Ishikawa (cell line): ENCODE measurements around the gene TIAM1.

Experiments used
- CEBPB ChIP-seq: IDR thresholded peaks from 2 replicates; pipeline ENCODE4 v1.6.1; 2012
- CREB1 ChIP-seq: IDR thresholded peaks from 2 replicates; pipeline ENCODE4 v1.6.1; 2012; ENCODE audit warnings: low read depth
- EGR1 ChIP-seq: IDR thresholded peaks from 2 replicates; pipeline ENCODE4 v1.6.1; 2012
- EP300 ChIP-seq: IDR thresholded peaks from 2 replicates; pipeline ENCODE4 v1.6.1; 2012; ENCODE audit warnings: borderline replicate concordance
- FOXM1 ChIP-seq: IDR thresholded peaks from 2 replicates; pipeline ENCODE4 v1.6.1; 2012; ENCODE audit warnings: low read depth, borderline replicate concordance
- NFIC ChIP-seq: IDR thresholded peaks from 2 replicates; pipeline ENCODE4 v1.6.1; 2012
- RAD21 ChIP-seq: IDR thresholded peaks from 2 replicates; pipeline ENCODE4 v1.6.1; 2012; ENCODE audit warnings: low read depth
- TAF1 ChIP-seq: IDR thresholded peaks from 2 replicates; pipeline ENCODE4 v1.6.1; 2012; ENCODE audit warnings: low read depth, mild to moderate bottlenecking
- TCF12 ChIP-seq: IDR thresholded peaks from 2 replicates; pipeline ENCODE4 v1.6.1; 2012; ENCODE audit warnings: low read depth
- TEAD4 ChIP-seq: IDR thresholded peaks from 2 replicates; pipeline ENCODE4 v1.6.1; 2012
- YY1 ChIP-seq: IDR thresholded peaks from 2 replicates; pipeline ENCODE4 v1.6.1; 2012; ENCODE audit warnings: low read depth
- ZBTB7A ChIP-seq: IDR thresholded peaks from 2 replicates; pipeline ENCODE4 v1.6.1; 2012; ENCODE audit warnings: low read depth
- TF ChIP-seq, protein P1 (sequence below): IDR thresholded peaks from 2 replicates; pipeline ENCODE4 v1.6.1; 2012
- TF ChIP-seq, protein P2 (sequence below): IDR thresholded peaks from 2 replicates; pipeline ENCODE4 v1.6.1; 2012; ENCODE audit warnings: low read depth, mild to moderate bottlenecking
- TF ChIP-seq, protein P3 (sequence below): IDR thresholded peaks from 2 replicates; pipeline ENCODE4 v1.6.1; 2012

Gene TIAM1

DNA sequence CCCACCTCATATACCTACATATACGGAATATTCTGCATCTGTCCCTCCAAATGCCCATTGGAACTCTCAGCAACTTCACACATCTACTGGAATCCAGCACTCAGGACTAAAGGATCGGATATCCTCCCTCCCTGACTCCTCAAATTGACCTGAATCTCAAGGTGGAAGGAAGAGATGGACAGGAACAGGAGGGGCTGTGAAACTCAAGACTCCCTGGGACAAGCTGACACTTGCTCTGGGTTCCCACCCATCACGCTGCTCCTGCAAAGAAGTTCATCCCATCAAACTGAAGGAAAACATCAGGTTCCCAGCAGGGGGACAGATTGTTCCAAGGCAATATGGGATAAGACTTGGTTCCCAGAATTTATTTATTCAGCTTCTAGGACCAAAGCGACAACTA is 30.3 kb upstream of the TIAM1 start:
- TF ChIP-seq TCF12: no peak
- no peak for TF ChIP-seq NFIC
- no peak for TF ChIP-seq CREB1
- TF ChIP-seq TEAD4: no peak
- no peak for TF ChIP-seq EP300
- no peak for TF ChIP-seq CEBPB
- TF ChIP-seq, protein P1, sequence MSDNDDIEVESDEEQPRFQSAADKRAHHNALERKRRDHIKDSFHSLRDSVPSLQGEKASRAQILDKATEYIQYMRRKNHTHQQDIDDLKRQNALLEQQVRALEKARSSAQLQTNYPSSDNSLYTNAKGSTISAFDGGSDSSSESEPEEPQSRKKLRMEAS: no peak
- TF ChIP-seq EGR1: no peak
- TF ChIP-seq, protein P2, sequence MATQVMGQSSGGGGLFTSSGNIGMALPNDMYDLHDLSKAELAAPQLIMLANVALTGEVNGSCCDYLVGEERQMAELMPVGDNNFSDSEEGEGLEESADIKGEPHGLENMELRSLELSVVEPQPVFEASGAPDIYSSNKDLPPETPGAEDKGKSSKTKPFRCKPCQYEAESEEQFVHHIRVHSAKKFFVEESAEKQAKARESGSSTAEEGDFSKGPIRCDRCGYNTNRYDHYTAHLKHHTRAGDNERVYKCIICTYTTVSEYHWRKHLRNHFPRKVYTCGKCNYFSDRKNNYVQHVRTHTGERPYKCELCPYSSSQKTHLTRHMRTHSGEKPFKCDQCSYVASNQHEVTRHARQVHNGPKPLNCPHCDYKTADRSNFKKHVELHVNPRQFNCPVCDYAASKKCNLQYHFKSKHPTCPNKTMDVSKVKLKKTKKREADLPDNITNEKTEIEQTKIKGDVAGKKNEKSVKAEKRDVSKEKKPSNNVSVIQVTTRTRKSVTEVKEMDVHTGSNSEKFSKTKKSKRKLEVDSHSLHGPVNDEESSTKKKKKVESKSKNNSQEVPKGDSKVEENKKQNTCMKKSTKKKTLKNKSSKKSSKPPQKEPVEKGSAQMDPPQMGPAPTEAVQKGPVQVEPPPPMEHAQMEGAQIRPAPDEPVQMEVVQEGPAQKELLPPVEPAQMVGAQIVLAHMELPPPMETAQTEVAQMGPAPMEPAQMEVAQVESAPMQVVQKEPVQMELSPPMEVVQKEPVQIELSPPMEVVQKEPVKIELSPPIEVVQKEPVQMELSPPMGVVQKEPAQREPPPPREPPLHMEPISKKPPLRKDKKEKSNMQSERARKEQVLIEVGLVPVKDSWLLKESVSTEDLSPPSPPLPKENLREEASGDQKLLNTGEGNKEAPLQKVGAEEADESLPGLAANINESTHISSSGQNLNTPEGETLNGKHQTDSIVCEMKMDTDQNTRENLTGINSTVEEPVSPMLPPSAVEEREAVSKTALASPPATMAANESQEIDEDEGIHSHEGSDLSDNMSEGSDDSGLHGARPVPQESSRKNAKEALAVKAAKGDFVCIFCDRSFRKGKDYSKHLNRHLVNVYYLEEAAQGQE: no peak
- TF ChIP-seq, protein P3, sequence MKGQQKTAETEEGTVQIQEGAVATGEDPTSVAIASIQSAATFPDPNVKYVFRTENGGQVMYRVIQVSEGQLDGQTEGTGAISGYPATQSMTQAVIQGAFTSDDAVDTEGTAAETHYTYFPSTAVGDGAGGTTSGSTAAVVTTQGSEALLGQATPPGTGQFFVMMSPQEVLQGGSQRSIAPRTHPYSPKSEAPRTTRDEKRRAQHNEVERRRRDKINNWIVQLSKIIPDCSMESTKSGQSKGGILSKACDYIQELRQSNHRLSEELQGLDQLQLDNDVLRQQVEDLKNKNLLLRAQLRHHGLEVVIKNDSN: no peak
- TF ChIP-seq RAD21: no peak
- TF ChIP-seq ZBTB7A: no peak
- no peak for TF ChIP-seq TAF1
- no peak for TF ChIP-seq YY1
- no peak for TF ChIP-seq FOXM1

DNA sequence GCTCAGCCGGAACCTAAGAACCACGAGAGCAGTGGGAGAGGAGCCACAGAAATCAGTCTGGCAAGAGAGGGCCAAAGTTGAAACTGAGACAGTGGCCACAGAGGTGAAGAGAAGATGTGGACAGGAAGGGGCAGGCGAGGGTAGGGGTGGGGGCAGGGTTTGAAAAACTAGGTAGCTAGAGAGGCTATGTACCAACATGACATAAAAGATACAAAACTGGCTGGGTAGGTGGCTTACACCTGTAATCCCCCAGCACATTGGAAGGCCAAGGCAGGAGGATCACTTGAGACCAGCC is 28.4 kb upstream of the TIAM1 start:
- TF ChIP-seq TCF12 (no peak), ZBTB7A (no peak), TEAD4 (no peak), TAF1 (no peak), RAD21 (no peak), YY1 (no peak), FOXM1 (no peak), EP300 (no peak), CEBPB (no peak), NFIC (no peak)
- TF ChIP-seq, protein P1: no peak
- TF ChIP-seq, protein P2: no peak
- TF ChIP-seq, protein P3: no peak

DNA sequence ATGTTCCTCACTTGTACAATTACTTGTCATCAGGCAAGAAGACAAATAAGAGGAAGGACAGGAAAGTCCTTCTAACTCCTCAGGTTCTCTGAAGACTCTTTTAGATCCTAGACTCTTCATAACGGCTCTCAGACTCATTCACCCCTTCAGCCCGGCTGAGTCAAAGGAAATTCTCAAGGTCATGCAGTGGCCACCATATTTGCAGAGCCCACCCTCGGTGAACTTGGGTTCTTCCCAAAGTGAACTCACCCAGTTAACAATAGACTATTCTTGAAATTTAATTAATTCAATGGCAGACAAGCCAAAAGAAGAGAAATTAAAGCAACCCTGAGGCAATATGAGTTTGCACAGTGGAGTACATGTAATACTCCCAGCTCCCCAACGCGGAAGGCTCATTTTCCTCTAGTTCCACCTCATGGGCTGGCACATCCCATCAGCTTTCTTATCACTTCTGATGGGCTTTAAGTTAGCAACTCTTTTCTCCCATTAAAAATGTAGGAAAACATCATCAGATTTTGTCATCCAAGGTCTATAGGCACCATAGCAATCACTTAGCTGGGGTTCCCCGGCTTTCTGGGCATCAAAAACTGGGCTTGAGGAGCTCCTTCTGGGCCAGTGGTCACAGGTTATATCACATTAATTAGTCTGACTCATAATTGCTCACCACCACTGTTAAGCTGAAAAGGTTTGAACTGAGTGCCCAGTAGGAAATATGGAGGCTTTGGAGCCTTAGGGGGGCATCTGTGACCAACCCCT is 27.8 kb upstream of the TIAM1 start:
- TF ChIP-seq, protein P1: no peak

DNA sequence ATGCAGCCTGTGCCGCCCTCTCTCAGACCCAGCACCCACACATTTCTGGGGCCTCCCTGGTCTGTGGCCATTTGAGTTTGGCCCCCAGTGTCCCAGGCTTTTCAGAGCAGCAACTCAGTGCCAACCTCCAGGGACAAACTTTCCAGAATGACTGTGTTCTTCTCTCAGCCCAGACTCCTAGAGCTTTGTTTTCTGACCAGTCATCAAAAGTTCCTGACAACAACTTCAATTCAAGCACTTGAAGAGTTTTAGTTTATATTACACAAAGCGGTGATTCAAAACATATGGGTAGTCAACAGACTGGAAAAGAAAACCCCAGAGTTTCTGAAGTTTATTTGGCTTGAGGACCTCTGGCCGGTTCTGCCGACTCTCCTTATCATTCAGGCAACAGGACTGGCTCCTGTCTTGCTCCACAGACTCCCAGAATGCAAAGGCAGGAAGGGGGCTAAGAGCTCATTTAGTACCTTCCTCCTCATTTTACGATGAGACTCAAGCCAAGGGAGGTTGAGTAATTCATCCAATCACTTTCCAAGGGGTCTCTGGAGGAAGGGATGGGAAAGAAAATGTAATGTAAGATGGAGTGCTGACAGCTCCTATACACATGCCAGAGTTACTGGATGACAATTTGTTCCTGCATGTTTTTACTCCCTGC is 27.0 kb upstream of the TIAM1 start:
- TF ChIP-seq TEAD4: no peak
- TF ChIP-seq FOXM1: no peak
- TF ChIP-seq, protein P2: no peak
- no peak for TF ChIP-seq CREB1
- no peak for TF ChIP-seq ZBTB7A
- TF ChIP-seq EGR1: no peak
- TF ChIP-seq TAF1: no peak
- no peak for TF ChIP-seq CEBPB
- no peak for TF ChIP-seq YY1
- TF ChIP-seq, protein P1: no peak
- no peak for TF ChIP-seq NFIC
- TF ChIP-seq EP300: no peak
- TF ChIP-seq, protein P3: no peak
- no peak for TF ChIP-seq TCF12
- TF ChIP-seq RAD21: no peak
